Astrocyte (in vitro differentiated cells and primary cell): ENCODE results near the gene HLCS.

Experiments
- CTCF ChIP-seq: IDR thresholded peaks from 2 replicates; pipeline ENCODE4 v1.5.1; 2011; ENCODE audit warnings: low read depth, mild to moderate bottlenecking, inconsistent platforms, low read length, moderate library complexity; ENCODE audit not compliant: insufficient read depth
- EZH2 ChIP-seq: IDR thresholded peaks from 2 replicates; pipeline ENCODE4 v1.6.1; 2012; ENCODE audit warnings: mild to moderate bottlenecking, low read length, inconsistent platforms; ENCODE audit not compliant: insufficient read depth

- no peak for TF ChIP-seq EZH2
- TF ChIP-seq CTCF: no peak
These were observed 215.1 kb downstream of the HLCS start for GRCh38 chr21:36751383-36751782.
